D721Med (cell line): Measurements from ENCODE around the gene MUC21.
"Not testable (repeated sequence)": the region's sequence is repeated elsewhere in the genome, so short reads cannot be mapped to it uniquely, and the experiment has no call there.

ENCODE experiments used
- DNase-seq: peaks from one replicate; pipeline ENCODE4 v3.0.0; 2011; ENCODE audit warnings: low spot score; ENCODE audit not compliant: insufficient read length
- FAIRE-seq: peaks from 2 replicates; lab custom pipeline; 2011; peaks lifted over from hg19 to GRCh38; lab: Jason Lieb, UNC
- CTCF ChIP-seq: IDR thresholded peaks from 2 replicates; pipeline ENCODE4 v1.5.1; 2012; ENCODE audit warnings: mild to moderate bottlenecking, control low read depth; ENCODE audit not compliant: insufficient read depth; ENCODE audit errors: missing control alignments

Gene MUC21

GRCh38 chr6:30966154-30966553 lies 17.4 kb upstream of the MUC21 start:
- TF ChIP-seq CTCF: no peak
- FAIRE-seq (no peak), DNase-seq (no peak)

- not testable (repeated sequence) for FAIRE-seq, DNase-seq
Observed at GRCh38 chr6:30969171-30969570, 14.3 kb upstream of the MUC21 start.

- DNase-seq (no peak), FAIRE-seq (no peak)
- no peak for TF ChIP-seq CTCF
Observed at GRCh38 chr6:30970946-30971345, 12.6 kb upstream of the MUC21 start.

- no peak for DNase-seq
- no peak for FAIRE-seq
- TF ChIP-seq CTCF: no peak
Observed at GRCh38 chr6:30972816-30973215, 10.7 kb upstream of the MUC21 start.

- TF ChIP-seq CTCF: no peak
- FAIRE-seq: no peak
- no peak for DNase-seq
Observed at GRCh38 chr6:30974490-30975252, 8.8 kb upstream of the MUC21 start.

- no peak for DNase-seq
- no peak for FAIRE-seq
- no peak for TF ChIP-seq CTCF
Observed at GRCh38 chr6:30979141-30979540, 4.4 kb upstream of the MUC21 start.

- no peak for TF ChIP-seq CTCF
- FAIRE-seq (no peak), DNase-seq (no peak)
Observed at GRCh38 chr6:30979690-30980089, 3.8 kb upstream of the MUC21 start.
